Osteocyte (in vitro differentiated cells): ENCODE data around the gene COL6A5. TPM values are rescaled to one million over a fixed set of nuclear protein-coding genes. Genes with fewer than 3 reads are reported as not detected.

Experiments
- DNase-seq: peaks from one replicate; pipeline ENCODE4 v3.0.0; 2021; ENCODE audit warnings: mixed read lengths; ENCODE audit not compliant: unreplicated experiment; ENCODE audit errors: extremely low spot score
- H3K27ac Mint-ChIP-seq: one replicate; pipeline ENCODE4 v1.8.0; 2021; ENCODE audit warnings: mild to moderate bottlenecking, mixed read lengths; ENCODE audit not compliant: unreplicated experiment
- H3K27me3 Mint-ChIP-seq: one replicate; pipeline ENCODE4 v1.8.0; 2021; ENCODE audit warnings: mixed read lengths; ENCODE audit not compliant: unreplicated experiment
- H3K36me3 Mint-ChIP-seq: one replicate; pipeline ENCODE4 v1.8.0; 2021; ENCODE audit warnings: mixed read lengths; ENCODE audit not compliant: unreplicated experiment
- H3K4me1 Mint-ChIP-seq: one replicate; pipeline ENCODE4 v1.8.0; 2021; ENCODE audit warnings: mixed read lengths; ENCODE audit not compliant: unreplicated experiment
- H3K4me3 Mint-ChIP-seq: one replicate; pipeline ENCODE4 v1.8.0; 2021; ENCODE audit warnings: mild to moderate bottlenecking, moderate library complexity, mixed read lengths; ENCODE audit not compliant: unreplicated experiment
- H3K9me3 Mint-ChIP-seq: one replicate; pipeline ENCODE4 v1.8.0; 2021; ENCODE audit warnings: mixed read lengths; ENCODE audit not compliant: unreplicated experiment
- total RNA-seq: library from RNA; stranded (reverse); gene quantifications from 2 replicates; pipeline ENCODE4 v1.2.1, GENCODE V29; 2021
- TF ChIP-seq, protein P1 (sequence below): fragments of 200-600 bp; sonication (generic); IDR thresholded peaks from 2 replicates; pipeline ENCODE4 v1.5.0; 2021; ENCODE audit warnings: antibody characterized with exemption, mild to moderate bottlenecking, moderate library complexity

COL6A5 gene
- total RNA-seq, 1 donor from 2014 or later = not detected

DNA sequence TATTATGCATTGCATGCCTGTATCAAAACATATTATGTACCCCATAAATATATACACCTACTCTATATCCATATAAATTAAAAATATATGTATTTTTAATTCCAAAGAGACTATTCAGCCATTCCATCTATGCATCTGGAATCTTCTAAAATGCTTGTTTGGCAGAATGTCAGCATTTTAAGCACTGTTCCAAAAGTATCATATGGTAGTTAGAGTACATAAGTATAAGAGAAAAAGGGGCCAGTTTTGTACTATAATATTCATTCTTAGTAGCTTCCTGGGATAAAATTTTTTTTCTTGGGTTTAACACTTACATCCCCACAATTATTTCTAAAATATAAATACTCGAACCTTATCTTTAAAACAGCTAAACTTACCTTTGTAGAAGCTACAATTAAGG is 111.1 kb downstream of the COL6A5 start:
- Mint-ChIP-seq H3K4me3 (no peak overlapping the region), H3K4me1 (no peaks in the 10 kb centered on the region), H3K27me3 (peaks cover 3% of the 10 kb centered on the region), H3K9me3 (peaks cover 3% of the 10 kb centered on the region), H3K27ac (no peak overlapping the region), H3K36me3 (no peaks in the 10 kb centered on the region)
- no peak for DNase-seq
- TF ChIP-seq, protein P1, sequence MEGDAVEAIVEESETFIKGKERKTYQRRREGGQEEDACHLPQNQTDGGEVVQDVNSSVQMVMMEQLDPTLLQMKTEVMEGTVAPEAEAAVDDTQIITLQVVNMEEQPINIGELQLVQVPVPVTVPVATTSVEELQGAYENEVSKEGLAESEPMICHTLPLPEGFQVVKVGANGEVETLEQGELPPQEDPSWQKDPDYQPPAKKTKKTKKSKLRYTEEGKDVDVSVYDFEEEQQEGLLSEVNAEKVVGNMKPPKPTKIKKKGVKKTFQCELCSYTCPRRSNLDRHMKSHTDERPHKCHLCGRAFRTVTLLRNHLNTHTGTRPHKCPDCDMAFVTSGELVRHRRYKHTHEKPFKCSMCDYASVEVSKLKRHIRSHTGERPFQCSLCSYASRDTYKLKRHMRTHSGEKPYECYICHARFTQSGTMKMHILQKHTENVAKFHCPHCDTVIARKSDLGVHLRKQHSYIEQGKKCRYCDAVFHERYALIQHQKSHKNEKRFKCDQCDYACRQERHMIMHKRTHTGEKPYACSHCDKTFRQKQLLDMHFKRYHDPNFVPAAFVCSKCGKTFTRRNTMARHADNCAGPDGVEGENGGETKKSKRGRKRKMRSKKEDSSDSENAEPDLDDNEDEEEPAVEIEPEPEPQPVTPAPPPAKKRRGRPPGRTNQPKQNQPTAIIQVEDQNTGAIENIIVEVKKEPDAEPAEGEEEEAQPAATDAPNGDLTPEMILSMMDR = no peak

DNA sequence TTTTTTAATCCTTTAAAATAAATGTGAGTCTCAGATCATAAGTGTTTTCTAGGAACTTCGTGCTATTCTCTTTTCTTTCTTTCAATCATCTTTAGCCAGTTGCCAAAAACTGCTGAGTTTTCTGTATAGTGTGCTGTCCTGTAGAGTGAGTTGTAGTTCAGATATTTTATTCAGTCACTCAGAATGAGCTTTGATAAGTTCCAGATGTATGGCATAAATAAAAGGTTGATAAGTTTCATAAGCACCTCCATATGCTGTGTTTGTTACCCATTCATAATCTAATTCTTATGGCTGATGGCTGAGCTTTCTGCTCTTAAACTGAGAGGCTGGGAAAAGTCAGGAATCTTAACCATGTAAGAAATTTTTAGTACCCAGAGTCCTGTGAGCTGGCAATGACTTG is 112.2 kb downstream of the COL6A5 start:
- no peak overlapping the region for H3K4me3 Mint-ChIP-seq
- H3K27ac Mint-ChIP-seq = no peak overlapping the region
- no peaks in the 10 kb centered on the region for H3K36me3 Mint-ChIP-seq
- H3K27me3 Mint-ChIP-seq = peaks cover 3% of the 10 kb centered on the region
- no peak for DNase-seq
- TF ChIP-seq, protein P1 = no peak
- H3K9me3 Mint-ChIP-seq = no peaks in the 10 kb centered on the region
- no peaks in the 10 kb centered on the region for H3K4me1 Mint-ChIP-seq

DNA sequence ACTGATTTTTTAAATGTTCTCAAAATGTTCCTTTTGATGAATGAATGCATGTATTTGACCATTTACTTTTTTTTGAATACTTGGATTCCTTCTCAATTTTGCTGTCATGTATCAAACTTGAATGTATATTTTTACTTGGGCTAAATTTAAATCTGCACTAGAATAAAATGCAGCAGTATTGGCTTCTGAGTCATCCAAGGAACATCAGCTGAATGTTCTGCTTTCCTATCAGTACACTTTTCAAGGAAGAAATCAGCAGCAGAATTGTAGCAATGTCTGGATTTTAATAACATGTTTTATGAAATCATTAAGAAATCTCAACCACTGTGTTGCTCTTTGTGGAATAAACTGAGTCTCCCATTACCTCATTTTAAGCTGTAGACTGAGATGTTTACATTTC is 114.5 kb downstream of the COL6A5 start:
- Mint-ChIP-seq H3K4me1 (no peaks in the 10 kb centered on the region), H3K27ac (no peak overlapping the region), H3K9me3 (no peaks in the 10 kb centered on the region), H3K4me3 (no peak overlapping the region), H3K27me3 (peaks cover 3% of the 10 kb centered on the region), H3K36me3 (no peaks in the 10 kb centered on the region)
- TF ChIP-seq, protein P1 = no peak
- DNase-seq = no peak

DNA sequence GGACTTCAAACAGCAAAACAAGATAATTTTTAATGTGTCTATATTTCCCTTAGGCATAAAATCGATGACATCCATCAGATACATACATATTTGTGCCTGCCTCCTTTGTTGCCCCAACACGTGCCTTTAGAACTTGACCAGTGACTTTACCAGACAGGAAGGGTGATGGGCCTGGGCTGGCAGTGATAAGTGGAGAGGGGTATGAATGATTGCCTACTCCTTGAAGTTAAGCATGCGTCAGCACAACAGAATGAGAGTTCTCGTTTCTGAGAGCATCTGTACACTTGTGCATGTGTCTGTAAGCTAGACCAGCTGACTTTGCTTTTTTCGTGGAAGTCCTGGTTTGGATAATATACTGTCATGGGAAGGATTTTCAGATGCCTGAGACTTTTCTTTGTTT is 116.6 kb downstream of the COL6A5 start:
- H3K9me3 Mint-ChIP-seq = no peaks in the 10 kb centered on the region
- TF ChIP-seq, protein P1 = no peak
- no peak overlapping the region for H3K27ac Mint-ChIP-seq
- H3K36me3 Mint-ChIP-seq = no peaks in the 10 kb centered on the region
- no peak overlapping the region for H3K4me3 Mint-ChIP-seq
- H3K27me3 Mint-ChIP-seq = peaks cover under 1% of the 10 kb centered on the region
- H3K4me1 Mint-ChIP-seq = no peaks in the 10 kb centered on the region
- DNase-seq = no peak

DNA sequence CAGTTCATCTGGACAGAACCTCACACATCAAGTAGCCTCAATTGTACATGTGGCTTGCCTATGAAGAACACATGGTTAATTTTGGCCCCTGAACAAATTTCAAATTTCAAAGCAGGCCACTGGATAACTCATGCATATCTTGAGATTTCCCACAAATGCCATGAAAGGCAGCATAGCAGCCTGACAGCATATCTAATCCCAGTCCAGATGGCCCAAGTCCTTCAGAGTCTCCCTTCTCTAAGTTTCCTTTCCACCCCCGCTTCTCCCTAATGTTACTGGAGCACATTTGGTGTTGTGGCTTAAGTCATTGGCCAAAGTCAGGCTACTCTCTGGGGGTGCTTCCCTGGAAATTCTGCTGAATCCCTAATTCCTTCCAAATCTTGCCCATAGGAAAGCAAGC is 117.7 kb downstream of the COL6A5 start:
- no peak for DNase-seq
- Mint-ChIP-seq H3K27ac (no peak overlapping the region), H3K36me3 (no peaks in the 10 kb centered on the region), H3K9me3 (no peaks in the 10 kb centered on the region), H3K27me3 (no peaks in the 10 kb centered on the region), H3K4me1 (no peaks in the 10 kb centered on the region), H3K4me3 (no peak overlapping the region)
- TF ChIP-seq, protein P1 = no peak
